GM18499 (cell line): Measurements from ENCODE around the gene CCNE1.

Experiments
- ATAC-seq: cut with Tn5 transposase; IDR thresholded peaks from one replicate; pipeline ENCODE4 v1.9.1; 2021; ENCODE audit warnings: moderate number of reproducible peaks; ENCODE audit not compliant: insufficient read depth, unreplicated experiment

Gene CCNE1

DNA sequence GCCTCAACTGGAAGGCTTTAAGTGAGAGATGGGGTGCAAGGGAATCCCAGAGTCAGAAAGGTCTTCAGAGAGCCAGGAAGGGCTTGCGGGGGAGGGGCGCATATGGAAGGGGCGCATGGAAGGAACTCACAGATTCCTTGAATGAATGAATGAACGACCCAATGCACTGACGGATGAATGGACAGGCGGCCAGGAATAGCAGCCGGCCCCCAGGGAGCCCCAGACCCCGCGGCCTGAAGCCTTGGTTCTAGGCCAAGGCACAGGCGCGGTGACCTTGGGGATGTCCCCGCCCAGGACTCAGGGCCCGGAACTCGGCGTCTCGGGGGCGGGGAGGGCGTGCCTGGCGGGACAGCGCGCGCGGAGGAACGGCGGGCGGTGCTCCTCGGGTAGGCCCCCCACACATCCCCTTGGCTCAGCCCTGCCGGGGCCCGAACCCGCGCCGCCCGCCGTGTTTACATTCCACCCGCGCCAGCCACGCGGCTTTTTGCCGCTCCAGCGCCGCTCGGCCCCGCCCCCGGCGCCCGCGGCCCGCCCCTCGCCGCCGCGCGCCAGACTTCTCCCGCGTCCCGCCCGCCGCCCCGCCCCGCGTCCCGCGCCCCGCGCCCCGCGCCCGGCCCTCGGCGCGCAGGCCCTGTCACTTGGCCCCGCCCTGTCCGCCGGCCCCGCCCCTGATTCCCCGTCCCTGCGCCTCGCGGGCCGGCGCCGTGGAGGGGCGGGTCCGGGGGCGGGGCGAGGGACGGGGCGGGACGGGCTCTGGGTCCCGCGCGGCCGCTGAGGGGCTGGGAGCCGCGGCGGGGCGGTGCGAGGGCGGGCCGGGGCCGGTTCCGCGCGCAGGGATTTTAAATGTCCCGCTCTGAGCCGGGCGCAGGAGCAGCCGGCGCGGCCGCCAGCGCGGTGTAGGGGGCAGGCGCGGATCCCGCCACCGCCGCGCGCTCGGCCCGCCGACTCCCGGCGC, at the start of gene CCNE1:
TSS of gene CCNE1 (plus strand) at position 867 of the 955 bp plus-strand sequence. CDS start 565 bp downstream, outside the sequence.
- peak; percentile 32 for ATAC-seq

DNA sequence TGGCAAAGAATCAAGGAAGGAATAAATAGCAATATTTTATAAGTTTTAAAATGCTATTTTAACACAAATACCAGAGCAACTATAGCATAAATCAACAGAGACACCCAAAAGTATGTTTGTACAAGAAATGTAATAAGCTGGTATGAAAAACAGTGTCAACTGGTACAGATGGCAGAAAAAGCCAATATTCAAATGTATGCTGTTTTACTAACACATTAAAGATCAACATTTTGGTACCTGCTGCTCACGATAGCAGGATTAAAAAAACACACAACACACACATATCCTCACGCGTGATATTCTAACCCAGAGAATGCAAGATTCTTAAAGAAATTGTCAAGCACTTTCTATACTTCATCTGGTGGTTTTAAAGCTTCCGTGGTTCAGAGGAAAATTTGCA, 48.6 kb upstream of the CCNE1 start:
- ATAC-seq: no peak

DNA sequence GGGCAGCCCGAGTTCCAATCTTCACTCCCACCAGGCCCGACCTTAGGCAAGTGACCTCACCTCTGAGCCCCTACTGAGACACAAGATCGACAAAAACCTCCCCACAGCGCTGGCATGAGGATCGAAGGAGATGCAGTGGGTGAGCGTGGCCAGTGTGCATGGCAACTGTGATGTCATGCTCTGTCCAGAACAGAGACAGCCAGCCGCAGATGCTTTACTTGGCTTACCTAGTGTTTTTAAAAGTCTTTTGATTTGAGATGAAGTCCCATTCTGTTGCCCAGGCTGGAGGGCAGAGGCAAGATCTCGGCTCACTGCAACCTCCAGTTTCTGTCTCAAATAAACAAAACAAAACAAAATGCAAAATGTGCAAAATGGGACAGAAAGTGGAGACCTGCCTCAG, 47.4 kb upstream of the CCNE1 start:
- no peak for ATAC-seq

DNA sequence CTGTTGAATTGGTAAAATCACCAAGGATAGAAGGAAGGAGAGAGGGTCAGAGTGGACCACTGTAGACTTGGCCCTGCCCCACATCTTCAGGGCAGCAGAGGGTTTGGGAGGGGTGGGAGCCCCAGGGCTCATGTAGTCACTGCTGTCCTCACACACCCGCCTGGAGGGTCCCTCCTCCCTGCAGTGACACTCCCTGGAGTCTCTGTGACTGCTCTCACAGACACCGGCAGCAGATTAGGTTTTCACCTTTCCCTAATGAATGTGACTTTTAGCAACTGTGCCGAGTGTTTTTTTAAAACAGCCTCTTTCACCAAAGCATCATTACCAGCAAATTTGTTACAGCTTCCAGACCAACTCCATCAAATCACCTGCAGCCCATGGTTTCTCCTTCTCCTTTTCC, 45.7 kb upstream of the CCNE1 start:
- no peak for ATAC-seq

DNA sequence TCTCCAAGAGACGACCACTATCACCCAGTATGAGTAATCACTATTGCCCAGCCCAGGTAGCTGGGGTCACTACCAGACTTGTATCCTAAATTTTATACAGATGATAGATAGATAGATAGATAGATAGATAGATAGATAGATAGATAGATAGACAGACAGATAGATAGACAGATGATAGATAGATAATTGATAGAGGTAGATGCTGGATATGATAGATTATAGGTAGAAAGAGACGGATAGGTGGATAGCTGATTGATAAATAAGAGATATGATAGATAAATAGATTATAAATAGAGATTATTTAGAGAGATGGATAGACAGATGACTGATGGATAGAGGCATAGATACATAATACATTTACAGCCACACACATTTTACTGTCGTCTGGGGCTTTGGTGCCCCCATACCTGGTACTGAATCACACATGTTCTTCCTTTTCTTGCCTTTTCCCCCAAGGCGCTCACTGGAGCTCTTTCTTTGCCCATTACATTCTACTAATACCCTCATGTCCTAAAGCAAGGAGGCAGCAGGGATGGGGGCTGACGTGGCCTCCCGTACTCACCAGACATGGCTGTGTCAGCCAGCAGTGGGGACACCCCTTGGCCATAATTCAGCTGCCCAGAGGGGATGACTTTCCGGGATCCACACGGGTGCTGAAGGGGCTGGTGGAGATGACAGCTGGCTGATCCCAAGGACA, 44.6 kb upstream of the CCNE1 start:
- no peak for ATAC-seq

DNA sequence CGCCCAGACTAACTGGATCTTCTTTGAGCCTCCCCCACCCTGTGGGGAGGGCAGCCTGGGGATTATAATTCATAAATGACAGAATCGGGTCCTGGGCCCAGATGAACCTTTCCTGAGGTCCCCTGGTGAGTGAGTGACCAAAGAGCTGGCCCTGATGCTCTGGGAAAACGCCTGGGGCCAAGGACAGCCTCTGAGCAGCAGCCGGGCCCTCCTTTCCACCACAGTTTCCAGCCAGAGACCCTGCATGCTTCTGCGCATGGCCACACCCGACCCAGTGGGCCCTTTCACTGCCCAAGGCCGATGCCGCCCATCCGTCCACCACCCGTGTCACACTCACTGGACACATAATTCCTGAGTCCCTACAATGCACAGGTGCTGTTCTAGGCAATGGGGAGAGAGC, 43.6 kb upstream of the CCNE1 start:
- no peak for ATAC-seq

DNA sequence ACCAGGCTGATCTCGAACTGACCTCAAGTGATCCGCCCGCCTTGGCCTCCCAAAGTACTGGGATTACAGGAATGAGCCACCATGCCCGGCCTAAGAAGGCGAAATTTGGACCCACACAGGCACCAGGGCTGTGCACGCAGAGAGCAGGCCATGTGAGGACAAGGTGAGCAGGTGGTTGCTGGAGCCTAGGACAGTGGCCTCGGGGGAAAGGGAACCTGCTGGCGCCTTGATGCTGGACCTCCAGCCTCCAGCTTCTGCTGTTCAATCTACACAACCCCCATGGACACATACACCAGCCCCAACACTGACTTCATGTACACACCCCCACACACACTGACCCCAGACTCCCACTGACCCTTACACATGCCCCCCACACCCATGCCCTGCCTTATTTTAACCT, 41.8 kb upstream of the CCNE1 start:
- no peak for ATAC-seq

DNA sequence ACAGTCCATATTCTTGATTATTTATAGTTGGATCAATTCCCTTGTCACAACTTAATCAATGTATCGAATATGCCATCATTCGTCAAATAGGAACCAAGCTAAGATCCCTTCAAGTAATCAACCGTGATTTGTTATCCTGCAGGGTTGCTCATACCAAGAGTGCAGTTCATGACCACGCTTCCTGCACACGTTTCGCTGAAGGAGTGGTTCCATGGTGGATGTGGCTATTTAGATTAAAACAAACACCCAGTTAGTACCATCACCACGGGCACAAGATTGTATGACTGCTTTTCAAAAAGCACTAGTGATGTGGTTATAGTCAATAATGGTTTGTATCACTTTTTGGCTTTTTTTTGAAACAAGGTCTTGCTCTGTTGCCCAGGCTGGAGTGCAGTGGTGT, 41.1 kb upstream of the CCNE1 start:
- no peak for ATAC-seq

DNA sequence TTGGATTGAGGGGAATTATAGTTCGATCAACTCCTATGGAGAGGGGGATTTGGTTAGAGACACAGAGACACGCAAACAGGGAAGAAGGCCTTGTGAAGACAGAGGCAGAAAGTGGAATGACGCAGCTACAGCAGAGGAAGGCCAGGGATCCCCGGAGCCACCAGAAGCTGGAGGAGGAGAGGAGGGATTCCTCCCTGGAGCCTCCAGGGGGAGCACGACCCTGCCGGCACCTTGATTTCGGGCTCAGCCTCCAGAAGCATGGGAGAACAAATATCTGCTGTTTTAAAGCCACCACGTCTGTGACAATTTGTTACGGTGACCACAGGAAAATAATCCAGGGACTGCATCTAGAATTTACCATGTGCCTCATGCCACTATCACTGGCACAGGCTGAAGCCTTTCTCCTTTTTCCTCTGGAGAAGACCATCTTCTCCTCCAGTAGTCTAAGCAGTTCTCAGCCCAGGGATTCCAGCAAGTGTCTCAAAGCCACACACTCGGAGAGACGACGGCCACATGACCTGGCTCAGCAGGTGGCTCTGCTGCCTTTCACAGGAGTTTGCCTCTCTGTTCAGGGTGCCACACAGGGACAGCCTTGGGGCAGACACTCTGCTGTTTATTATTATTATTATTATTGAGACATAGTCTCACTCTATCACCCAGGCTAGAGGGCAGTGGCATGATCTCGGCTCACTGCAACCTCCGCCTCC, 39.9 kb upstream of the CCNE1 start:
- ATAC-seq: no peak

DNA sequence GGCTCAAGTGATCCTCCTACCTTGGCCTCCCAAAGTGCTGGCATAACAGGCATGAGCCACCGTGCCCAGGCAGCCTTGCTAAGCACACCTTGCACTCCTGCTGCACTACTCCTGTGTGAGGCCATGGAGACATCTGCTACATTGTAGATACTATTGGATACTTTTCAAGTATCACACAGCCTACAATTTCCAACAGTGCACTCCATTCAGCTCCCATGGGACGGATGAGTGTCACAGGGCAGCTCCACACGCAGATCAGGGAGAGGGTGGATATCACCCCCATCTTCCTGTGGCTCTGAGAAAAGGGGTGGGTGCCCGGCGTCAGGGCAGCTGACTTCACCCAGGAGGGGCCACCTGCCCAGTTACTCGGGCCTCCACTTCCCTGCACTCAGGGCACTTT, 39.1 kb upstream of the CCNE1 start:
- no peak for ATAC-seq

DNA sequence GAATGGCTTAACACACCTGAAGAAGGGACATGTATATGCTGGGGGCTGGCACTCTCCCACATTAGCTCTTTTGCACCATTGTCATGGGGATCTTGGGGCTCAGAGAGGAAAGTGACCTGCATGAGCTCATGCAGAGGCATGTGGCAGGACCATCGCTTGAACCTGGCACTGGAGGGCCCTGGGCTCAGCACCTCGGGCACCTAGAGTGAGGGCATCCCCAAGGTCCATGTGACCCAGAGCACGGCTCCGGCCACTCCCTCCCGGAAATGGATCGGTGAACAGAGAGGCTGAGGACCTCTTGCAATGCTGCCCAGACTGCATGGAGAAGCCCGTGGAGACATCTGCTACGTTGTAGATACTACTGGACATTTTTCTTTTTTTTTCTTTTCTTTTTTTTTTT, 38.6 kb upstream of the CCNE1 start:
- ATAC-seq: no peak

DNA sequence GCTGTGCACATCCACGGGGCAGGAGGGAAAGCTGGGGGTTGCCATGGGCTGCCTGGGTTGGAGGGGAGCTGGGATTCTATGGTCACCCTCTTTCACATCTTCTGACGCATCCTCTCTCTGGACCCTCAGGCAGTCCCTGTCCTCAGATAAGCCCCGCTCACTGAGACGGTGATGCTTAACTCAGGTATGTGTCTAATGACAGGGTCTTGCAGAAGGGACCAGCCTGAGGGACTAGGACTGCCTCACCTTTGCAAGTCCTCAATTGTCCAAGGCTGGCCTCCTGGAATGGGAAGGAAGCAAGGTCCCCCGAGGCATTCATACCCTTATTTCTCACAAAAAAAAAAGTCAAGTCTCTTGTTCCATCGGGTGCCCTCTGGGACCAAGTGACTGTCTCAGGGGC, 37.7 kb upstream of the CCNE1 start:
- no peak for ATAC-seq

DNA sequence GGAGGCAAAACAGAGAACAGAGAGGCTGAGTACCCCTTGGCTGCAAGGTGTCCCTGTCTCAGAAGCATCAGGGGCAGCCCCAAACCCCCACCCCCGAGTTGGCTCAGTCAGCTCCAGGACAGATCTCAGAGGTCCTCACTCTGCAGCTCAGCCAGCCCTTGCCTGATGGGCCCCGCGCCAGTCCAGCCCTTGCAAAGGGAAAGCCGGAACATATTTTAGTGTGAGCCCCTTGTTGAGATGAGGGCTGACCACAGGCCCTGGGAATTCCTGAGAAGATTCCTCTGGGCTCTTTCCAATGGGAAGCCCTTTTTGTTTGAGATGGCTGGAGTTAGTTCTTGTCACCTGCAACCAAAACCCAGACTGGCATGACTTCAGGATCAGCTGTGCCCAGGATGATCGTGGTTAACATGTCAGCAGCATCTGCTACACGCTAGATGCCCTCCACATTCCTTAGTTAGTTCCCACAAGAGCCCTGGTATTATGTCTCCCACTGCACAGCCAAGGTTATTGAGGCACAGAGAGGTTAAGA, 33.9 kb upstream of the CCNE1 start:
- ATAC-seq: no peak

DNA sequence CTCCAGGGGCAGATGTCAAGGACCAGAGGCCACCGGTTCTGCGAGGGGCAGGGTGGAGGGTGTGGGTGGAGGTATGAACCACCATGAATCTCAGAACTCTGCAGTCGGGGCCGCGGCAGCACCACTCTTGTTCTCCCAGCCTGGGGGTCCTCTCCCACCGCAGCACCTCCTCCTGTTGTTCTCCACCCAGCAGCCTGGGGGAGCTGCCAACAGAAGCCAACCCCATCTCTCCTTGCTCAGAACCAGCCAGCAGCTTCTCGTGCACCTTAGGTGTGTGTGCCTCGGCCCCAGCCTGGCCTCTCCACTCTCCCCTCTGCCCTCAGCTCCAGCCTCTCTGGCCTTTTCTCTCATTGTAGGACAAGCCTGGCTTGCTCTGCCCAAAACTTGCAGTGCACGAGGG, 31.9 kb upstream of the CCNE1 start:
- ATAC-seq: no peak

DNA sequence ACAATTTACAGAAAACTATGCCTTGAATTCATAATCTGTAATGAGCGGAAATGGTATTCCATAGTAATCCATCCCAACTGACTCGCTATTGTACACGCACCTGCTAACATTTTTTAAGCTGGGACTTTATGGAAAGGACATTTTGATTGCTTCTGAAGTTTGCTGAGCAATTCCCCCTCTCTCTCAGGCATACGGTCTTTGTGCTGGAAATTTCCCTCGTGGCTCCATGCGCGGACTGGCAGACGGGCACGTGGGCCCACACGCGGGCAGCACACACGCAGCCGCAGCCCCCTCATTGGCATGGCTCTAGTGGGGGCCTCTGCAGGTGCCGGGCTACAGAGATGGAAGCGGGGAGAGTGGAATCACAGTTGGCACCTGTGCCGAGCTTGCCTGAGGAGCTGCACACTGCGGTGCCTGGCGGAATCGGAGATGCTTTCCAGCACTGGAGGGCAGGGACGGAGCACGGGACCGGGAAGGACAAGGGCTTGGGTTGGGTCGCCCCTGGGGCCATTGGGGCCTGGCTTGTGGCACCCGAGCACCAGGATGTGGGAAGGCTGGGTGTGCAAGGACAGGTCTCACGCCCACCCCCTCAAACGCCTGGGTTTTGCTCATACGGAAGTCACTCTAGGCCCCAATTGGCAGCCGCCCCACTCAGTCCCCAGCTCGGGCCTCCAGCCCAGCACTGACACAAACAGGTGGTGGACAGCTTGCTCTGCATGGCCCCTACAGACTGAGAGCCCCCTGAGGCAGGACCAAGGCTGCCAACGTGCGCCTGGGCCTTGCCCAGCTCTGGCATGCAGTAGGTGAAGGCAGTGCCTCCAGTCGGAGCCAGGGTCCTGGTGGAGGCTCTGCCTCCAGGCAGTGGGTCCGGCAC, 30.2 kb upstream of the CCNE1 start:
- no peak for ATAC-seq

DNA sequence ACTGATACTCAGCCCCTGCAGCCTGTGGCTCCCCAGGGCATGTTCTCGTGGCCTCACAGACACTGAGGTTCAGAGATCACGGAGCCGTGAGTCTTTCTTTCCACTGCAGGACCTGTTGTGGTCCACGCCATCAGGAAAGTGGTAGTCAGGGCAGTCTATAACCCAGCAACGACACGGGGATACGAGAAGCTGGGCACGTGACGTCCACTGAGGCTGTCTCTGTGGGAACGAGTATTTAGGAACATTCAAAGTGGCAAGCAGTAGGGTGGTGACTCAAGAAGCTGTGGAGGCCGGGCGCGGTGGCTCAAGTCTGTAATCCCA, 29.6 kb upstream of the CCNE1 start:
- no peak for ATAC-seq

DNA sequence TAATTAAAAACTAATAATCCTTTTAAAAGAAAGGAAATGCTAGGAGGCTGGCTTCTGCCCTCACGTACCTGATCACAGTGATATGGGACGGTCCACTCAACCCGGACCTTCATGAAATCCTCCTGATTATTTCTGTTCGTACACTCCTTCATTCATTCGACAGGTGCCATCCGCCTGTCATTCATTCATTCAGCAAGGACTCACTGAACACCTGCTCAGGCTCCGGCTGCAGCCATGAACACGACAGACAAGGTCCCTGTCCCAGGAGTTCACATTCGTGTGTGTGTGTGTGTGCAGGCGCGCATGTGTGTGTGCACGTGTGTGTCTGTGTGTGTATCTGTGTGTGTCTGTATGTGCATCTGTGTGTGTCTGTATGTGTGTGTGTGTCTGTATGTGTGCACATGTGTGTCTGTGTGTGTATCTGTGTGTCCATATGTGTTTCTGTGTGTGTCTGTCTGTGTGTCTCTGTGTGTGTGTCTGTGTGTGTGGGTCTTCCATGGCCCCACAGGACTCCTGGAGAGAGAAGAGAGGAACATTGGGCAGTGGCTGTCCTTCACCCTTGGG, 28.1 kb upstream of the CCNE1 start:
- no peak for ATAC-seq

DNA sequence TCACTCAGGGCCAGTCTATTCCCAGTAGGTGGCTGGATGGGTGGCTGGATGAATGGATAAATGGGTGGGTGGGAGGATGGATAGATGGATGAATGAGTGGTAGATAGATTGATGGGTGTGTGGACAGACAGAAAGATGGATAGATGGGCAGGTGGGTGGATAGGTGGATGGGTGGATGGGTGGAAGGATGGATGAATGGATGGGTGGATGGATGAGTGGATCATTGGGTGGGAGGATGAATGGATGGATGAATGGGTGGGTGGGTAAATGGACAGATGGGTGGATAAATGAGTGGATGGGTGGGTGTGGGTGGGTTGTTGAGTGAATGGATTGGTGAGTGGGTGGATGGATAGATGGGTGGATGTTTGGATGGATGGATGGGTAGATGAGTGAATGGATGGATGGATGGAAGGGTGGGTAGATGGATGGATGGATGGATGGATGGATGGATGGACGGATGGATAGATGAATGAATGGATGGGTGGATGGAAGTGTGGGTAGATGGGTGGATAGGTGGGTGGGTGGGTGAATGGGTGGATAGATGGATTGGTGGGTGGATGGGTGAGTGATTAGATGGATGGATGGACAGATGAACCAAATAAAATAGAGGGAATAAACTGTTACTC, 27.1 kb upstream of the CCNE1 start:
- ATAC-seq: no peak

DNA sequence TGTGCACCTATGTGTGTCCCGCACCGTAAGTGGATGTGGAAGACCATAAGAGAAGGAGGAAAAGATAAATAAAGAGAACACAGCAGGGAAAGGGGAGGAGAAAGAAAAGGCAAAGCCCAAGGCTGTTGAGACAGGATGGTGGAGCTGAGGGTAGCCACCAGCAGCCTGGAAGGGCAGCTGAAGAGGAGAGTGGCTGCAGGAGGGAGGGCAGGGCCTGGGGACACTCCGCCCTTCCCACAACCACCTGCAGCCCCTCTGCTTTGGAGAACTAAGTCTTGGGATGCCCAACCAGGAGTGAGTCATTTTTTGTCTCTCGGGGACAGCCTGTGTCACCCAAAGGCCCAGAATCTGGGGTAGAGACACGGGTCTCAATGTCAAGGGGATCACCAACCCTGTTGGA, 26.4 kb upstream of the CCNE1 start:
- ATAC-seq: no peak
